GM12878 (cell line): ENCODE results near the gene GFOD2. TPM values are rescaled to one million over a fixed set of nuclear protein-coding genes. Genes with fewer than 3 reads are reported as not detected.

Experiments
- EGR1 ChIP-seq, 2 experiments: IDR thresholded peaks; 1 replicate in 1 of 2; 2 replicates in 1 of 2; pipeline ENCODE4 v1.6.1; 2011 to 2012; ENCODE audit warnings: low read depth in 2 of 2, low read length in 2 of 2, borderline replicate concordance in 1 of 2, mild to moderate bottlenecking in 1 of 2, moderate library complexity in 1 of 2
- HDAC6 ChIP-seq: fragments of 200-600 bp; sonication (generic); IDR thresholded peaks from one replicate; pipeline ENCODE4 v1.8.0; 2017; ENCODE audit warnings: antibody characterized with exemption; ENCODE audit not compliant: unreplicated experiment
- KAT2A ChIP-seq: conservative IDR thresholded peaks from 2 replicates; pipeline ENCODE4 v1.6.1; 2011; ENCODE audit warnings: low read depth, low read length; ENCODE audit not compliant: control insufficient read depth
- NBN ChIP-seq: fragments of 450-650 bp; IDR thresholded peaks from 2 replicates; pipeline ENCODE4 v1.6.1; 2016
- NR2F1 ChIP-seq: fragments of 450-650 bp; conservative IDR thresholded peaks from 2 replicates; pipeline ENCODE4 v1.6.1; 2017; ENCODE audit warnings: mild to moderate bottlenecking
- POLR2AphosphoS5 ChIP-seq: IDR thresholded peaks from 2 replicates; pipeline ENCODE4 v1.6.1; 2011; ENCODE audit warnings: mild to moderate bottlenecking, low read length, inconsistent platforms
- POU2F2 ChIP-seq: IDR thresholded peaks from 3 replicates; pipeline ENCODE4 v1.6.1; 2011; ENCODE audit warnings: low read depth, mild to moderate bottlenecking, low read length, borderline replicate concordance
- RELA ChIP-seq: fragments of 450-650 bp; IDR thresholded peaks from 2 replicates; pipeline ENCODE4 v1.8.0; 2014; ENCODE audit warnings: borderline replicate concordance; ENCODE audit not compliant: partially characterized antibody
- SMAD1 ChIP-seq: fragments of 450-650 bp; IDR thresholded peaks from 2 replicates; pipeline ENCODE4 v1.6.1; 2018; ENCODE audit warnings: mild to moderate bottlenecking, low read depth; ENCODE audit not compliant: partially characterized antibody
- SPI1 ChIP-seq: IDR thresholded peaks from 2 replicates; pipeline ENCODE4 v1.6.1; 2011; ENCODE audit warnings: low read depth, mild to moderate bottlenecking, low read length, moderate library complexity, borderline replicate concordance; ENCODE audit not compliant: insufficient read depth
- TCF12 ChIP-seq: IDR thresholded peaks from 2 replicates; pipeline ENCODE4 v1.6.1; 2011; ENCODE audit warnings: low read depth, mild to moderate bottlenecking, low read length
- ZNF274 ChIP-seq: IDR thresholded peaks from one replicate; pipeline ENCODE4 v1.8.0; 2011; ENCODE audit not compliant: insufficient read length, insufficient read depth
- ZNF384 ChIP-seq: IDR thresholded peaks from 2 replicates; pipeline ENCODE4 v1.6.1; 2012; ENCODE audit warnings: low read depth, mild to moderate bottlenecking, low read length, improper control_type of control experiment, borderline replicate concordance
- polyA plus RNA-seq, 11 experiments: library from polyadenylated mRNA; depleted of rRNA in 4 of 11; unstranded in 6 of 11; stranded (reverse) in 5 of 11; fragments of >200 nt; fragmentation: Nextera tagmentation in 4 of 11; fragmentation: Illumina TruSeq in 1 of 11; extraction: Ambion mirVana in 4 of 11; extraction: Trizol in 1 of 11; gene quantifications; 1 replicate in 1 of 11; 2 replicates in 10 of 11; pipeline versions ENCODE4 v1.2.1 to v1.2.3, GENCODE V29; 2011 to 2016; ENCODE audit warnings: inconsistent platforms in 2 of 11, missing spikeins in 2 of 11, low read depth in 1 of 11
- total RNA-seq, 4 experiments: library from RNA; depleted of rRNA in 3 of 4; stranded (reverse); fragments of >200 nt in 3 of 4; fragmentation: Illumina TruSeq in 1 of 4; extraction: Trizol in 1 of 4; gene quantifications; 2 replicates each; pipeline versions ENCODE4 v1.2.1 to v1.2.3, GENCODE V29; 2013 to 2021
- TF ChIP-seq, protein P1 (sequence below): IDR thresholded peaks from 2 replicates; pipeline ENCODE4 v1.6.1; 2011; ENCODE audit warnings: borderline replicate concordance, low read depth, mild to moderate bottlenecking, moderate library complexity, low read length; ENCODE audit not compliant: insufficient read depth, poor library complexity, severe bottlenecking
- TF ChIP-seq, protein P2 (sequence below): fragments of 450-650 bp; IDR thresholded peaks from 2 replicates; pipeline ENCODE4 v1.6.1; 2018; ENCODE audit warnings: mild to moderate bottlenecking, low read depth, moderate library complexity; ENCODE audit not compliant: partially characterized antibody
- TF ChIP-seq, protein P3 (sequence below): IDR thresholded peaks from 2 replicates; pipeline ENCODE4 v1.6.1; 2012; ENCODE audit warnings: low read depth, low read length, improper control_type of control experiment
- TF ChIP-seq, protein P4 (sequence below): fragments of 450-650 bp; IDR thresholded peaks from 2 replicates; pipeline ENCODE4 v1.6.1; 2016; ENCODE audit warnings: mild to moderate bottlenecking
- TF ChIP-seq, protein P5 (sequence below): IDR thresholded peaks from 2 replicates; pipeline ENCODE4 v1.6.1; 2011; ENCODE audit warnings: mild to moderate bottlenecking, low read depth, low read length, moderate library complexity; ENCODE audit not compliant: insufficient replicate concordance
- TF ChIP-seq, protein P6 (sequence below): IDR thresholded peaks from 2 replicates; pipeline ENCODE4 v1.6.1; 2012; ENCODE audit warnings: low read length, inconsistent platforms

The GFOD2 gene
- total and polyA plus RNA-seq, 10 of the 15 experiments (the other 5 are each of a cell fraction or from before 2014, with no cell fraction given): 2.0 to 15.9 (median 12.0) TPM

DNA sequence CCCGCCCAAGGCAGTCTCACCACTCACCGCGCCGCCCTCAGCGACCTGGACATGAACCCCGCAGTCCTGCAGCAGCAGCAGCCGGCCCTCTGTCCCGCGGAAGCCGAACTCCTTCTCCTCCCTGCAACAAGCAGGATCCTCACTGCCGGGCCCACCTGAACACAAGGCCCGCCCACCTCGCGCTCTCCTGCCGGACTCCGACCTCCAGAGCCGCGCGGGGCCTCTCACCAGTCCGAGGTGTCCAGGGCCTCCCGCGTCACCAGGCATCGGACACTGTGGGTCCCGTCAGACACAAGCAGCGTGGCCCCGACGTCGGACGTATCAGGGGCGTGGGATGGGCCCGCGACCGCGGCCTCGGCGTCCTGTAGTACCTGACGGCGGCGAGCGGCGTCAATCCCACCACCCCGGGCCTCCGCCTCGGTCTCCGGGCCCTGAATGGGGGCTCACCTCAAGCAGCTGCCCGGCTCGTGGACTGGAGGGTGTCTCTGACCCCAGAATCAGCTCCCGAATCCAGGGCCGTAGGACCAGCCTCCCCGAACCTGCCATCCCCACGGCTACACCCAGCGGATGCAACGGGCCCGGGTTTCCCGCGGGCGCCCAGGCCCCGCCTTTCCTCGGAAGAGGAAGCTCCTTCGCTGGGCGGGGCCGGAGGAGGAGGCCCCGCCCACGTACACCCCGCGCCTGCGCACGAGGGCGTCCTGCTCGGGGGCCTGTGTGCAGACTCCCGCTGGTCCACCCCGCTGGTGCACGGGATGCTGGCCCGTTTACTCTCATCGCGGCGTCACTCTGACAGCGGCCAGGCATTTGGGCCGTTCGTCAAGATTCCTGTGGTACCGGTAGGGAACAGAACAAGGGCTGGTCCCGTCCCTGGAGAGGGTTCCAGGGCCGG lies 59.2 kb downstream of the GFOD2 start, which contains the start of gene ACD (continued):
- no peak for TF ChIP-seq KAT2A
- TF ChIP-seq RELA: peak; percentile 7
- TF ChIP-seq, protein P1, sequence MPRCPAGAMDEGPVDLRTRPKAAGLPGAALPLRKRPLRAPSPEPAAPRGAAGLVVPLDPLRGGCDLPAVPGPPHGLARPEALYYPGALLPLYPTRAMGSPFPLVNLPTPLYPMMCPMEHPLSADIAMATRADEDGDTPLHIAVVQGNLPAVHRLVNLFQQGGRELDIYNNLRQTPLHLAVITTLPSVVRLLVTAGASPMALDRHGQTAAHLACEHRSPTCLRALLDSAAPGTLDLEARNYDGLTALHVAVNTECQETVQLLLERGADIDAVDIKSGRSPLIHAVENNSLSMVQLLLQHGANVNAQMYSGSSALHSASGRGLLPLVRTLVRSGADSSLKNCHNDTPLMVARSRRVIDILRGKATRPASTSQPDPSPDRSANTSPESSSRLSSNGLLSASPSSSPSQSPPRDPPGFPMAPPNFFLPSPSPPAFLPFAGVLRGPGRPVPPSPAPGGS: no peak
- TF ChIP-seq EGR1 (IDR thresholded peaks at IDR 0.05; ENCODE audit: borderline replicate concordance in 1 of 2, low read depth in 2 of 2, low read length in 2 of 2): peak in 1 of 2 experiments; percentile 91; a peak in 2 of 3 replicates
- TF ChIP-seq, protein P2, sequence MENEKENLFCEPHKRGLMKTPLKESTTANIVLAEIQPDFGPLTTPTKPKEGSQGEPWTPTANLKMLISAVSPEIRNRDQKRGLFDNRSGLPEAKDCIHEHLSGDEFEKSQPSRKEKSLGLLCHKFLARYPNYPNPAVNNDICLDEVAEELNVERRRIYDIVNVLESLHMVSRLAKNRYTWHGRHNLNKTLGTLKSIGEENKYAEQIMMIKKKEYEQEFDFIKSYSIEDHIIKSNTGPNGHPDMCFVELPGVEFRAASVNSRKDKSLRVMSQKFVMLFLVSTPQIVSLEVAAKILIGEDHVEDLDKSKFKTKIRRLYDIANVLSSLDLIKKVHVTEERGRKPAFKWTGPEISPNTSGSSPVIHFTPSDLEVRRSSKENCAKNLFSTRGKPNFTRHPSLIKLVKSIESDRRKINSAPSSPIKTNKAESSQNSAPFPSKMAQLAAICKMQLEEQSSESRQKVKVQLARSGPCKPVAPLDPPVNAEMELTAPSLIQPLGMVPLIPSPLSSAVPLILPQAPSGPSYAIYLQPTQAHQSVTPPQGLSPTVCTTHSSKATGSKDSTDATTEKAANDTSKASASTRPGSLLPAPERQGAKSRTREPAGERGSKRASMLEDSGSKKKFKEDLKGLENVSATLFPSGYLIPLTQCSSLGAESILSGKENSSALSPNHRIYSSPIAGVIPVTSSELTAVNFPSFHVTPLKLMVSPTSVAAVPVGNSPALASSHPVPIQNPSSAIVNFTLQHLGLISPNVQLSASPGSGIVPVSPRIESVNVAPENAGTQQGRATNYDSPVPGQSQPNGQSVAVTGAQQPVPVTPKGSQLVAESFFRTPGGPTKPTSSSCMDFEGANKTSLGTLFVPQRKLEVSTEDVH: peak; percentile 71
- TF ChIP-seq, protein P3, sequence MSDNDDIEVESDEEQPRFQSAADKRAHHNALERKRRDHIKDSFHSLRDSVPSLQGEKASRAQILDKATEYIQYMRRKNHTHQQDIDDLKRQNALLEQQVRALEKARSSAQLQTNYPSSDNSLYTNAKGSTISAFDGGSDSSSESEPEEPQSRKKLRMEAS: peak; percentile 26; the same call in 1 of the 2 replicates
- no peak for TF ChIP-seq ZNF274
- TF ChIP-seq POU2F2: no peak
- TF ChIP-seq POLR2AphosphoS5: peak; percentile 60; the same call in 1 of the 2 replicates
- peak; percentile 70; the same call in 1 of the 2 replicates for TF ChIP-seq NBN
- TF ChIP-seq, protein P4, sequence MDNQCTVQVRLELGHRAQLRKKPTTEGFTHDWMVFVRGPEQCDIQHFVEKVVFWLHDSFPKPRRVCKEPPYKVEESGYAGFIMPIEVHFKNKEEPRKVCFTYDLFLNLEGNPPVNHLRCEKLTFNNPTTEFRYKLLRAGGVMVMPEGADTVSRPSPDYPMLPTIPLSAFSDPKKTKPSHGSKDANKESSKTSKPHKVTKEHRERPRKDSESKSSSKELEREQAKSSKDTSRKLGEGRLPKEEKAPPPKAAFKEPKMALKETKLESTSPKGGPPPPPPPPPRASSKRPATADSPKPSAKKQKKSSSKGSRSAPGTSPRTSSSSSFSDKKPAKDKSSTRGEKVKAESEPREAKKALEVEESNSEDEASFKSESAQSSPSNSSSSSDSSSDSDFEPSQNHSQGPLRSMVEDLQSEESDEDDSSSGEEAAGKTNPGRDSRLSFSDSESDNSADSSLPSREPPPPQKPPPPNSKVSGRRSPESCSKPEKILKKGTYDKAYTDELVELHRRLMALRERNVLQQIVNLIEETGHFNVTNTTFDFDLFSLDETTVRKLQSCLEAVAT: no peak
- TF ChIP-seq HDAC6: no peak
- TF ChIP-seq, protein P5, sequence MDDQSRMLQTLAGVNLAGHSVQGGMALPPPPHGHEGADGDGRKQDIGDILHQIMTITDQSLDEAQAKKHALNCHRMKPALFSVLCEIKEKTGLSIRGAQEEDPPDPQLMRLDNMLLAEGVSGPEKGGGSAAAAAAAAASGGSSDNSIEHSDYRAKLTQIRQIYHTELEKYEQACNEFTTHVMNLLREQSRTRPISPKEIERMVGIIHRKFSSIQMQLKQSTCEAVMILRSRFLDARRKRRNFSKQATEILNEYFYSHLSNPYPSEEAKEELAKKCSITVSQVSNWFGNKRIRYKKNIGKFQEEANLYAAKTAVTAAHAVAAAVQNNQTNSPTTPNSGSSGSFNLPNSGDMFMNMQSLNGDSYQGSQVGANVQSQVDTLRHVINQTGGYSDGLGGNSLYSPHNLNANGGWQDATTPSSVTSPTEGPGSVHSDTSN: no peak
- no peak for TF ChIP-seq SMAD1
- TF ChIP-seq SPI1: no peak
- no peak for TF ChIP-seq ZNF384
- TF ChIP-seq TCF12: no peak
- TF ChIP-seq, protein P6, sequence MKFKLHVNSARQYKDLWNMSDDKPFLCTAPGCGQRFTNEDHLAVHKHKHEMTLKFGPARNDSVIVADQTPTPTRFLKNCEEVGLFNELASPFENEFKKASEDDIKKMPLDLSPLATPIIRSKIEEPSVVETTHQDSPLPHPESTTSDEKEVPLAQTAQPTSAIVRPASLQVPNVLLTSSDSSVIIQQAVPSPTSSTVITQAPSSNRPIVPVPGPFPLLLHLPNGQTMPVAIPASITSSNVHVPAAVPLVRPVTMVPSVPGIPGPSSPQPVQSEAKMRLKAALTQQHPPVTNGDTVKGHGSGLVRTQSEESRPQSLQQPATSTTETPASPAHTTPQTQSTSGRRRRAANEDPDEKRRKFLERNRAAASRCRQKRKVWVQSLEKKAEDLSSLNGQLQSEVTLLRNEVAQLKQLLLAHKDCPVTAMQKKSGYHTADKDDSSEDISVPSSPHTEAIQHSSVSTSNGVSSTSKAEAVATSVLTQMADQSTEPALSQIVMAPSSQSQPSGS: no peak
- no peak for TF ChIP-seq NR2F1
